Measurements from ENCODE around the gene DLG4.
A peak's percentile ranks its signal among the peaks of the same experiment; 100 is the strongest.

DNA sequence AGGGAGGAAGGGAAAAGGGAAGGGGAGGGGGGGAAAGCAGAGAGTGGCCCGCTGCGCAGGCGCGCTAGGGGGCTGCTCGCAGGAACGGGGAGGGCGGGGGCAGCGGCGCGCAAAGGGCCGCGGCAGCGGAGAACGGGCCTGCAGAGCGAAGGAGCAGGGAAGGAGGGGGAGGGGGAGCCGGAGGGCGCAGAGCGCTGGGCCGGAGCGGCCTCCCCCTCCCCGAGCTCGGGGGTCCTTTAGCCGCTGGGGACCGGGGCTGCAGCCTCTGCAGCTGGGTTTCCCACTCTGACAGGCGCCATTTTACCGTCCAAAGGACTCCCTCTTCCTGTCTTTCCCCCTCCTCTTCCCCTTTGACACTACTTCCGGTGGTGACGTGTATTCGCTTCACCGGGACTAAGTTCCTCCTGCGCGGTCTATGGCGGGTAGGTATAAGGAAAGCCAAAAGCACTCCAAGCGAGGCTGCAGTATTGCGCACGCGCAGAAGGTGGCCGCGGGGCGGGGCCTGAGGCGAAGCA is 32.1 kb upstream of the DLG4 start, which contains the start of gene CTDNEP1:
- TF ChIP-seq, protein P1, sequence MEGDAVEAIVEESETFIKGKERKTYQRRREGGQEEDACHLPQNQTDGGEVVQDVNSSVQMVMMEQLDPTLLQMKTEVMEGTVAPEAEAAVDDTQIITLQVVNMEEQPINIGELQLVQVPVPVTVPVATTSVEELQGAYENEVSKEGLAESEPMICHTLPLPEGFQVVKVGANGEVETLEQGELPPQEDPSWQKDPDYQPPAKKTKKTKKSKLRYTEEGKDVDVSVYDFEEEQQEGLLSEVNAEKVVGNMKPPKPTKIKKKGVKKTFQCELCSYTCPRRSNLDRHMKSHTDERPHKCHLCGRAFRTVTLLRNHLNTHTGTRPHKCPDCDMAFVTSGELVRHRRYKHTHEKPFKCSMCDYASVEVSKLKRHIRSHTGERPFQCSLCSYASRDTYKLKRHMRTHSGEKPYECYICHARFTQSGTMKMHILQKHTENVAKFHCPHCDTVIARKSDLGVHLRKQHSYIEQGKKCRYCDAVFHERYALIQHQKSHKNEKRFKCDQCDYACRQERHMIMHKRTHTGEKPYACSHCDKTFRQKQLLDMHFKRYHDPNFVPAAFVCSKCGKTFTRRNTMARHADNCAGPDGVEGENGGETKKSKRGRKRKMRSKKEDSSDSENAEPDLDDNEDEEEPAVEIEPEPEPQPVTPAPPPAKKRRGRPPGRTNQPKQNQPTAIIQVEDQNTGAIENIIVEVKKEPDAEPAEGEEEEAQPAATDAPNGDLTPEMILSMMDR (IDR thresholded peaks at IDR 0.05) = no peak
- peak; percentile 37 for TF ChIP-seq POLR2A (IDR thresholded peaks at IDR 0.05)

Data from ovary (tissue), 3 donors.